Measurements from ENCODE around the gene MAPKAP1.
A peak's percentile ranks its signal among the peaks of the same experiment; 100 is the strongest.
"Not testable (repeated sequence)": the region's sequence is repeated elsewhere in the genome, so short reads cannot be mapped to it uniquely, and the experiment has no call there.

The MAPKAP1 gene

GRCh38 chr9:125726456-125727132 lies 19.6 kb upstream of the MAPKAP1 start:
- WGBS, result 87% methylated on average over 13 of the region's 13 CpGs
- Histone ChIP-seq H3K4me1 (ENCODE audit: insufficient read depth, low read length) (no peaks in the 10 kb centered on the region), H3K36me3 (ENCODE audit: insufficient read depth, low read length) (no peaks in the 10 kb centered on the region), H3K27me3 (ENCODE audit: insufficient read depth, low read length) (no peaks in the 10 kb centered on the region), H3K9ac (ENCODE audit: low read depth, low read length) (no peak overlapping the region), H3K9me3 (ENCODE audit: insufficient read depth, low read depth, low read length) (no peaks in the 10 kb centered on the region), H3K27ac (ENCODE audit: low read depth, low read length) (no peak overlapping the region), H3K4me3 (ENCODE audit: low read length) (no peak overlapping the region)

DNA sequence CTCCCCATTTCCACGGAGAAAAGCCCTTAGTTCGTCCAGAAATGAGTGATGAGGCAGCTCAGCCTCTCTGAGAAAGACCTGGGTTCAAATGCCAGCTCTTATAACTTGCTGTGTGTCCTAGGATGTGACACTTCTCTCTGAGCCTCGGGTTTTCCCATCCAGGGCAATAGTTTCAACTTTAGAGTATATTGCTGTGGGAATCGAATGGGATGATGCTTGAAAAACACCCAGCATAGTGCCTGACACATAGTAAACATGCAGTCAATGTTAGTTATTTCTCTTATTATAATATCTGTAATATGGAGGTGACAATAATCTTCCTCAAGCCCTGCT lies 430 bp upstream of the MAPKAP1 start:
- WGBS, result 34% methylated on average over 4 of the region's 4 CpGs
- Histone ChIP-seq H3K4me3 (ENCODE audit: low read length) (peak overlapping the region; percentile 92), H3K36me3 (ENCODE audit: insufficient read depth, low read length) (no peaks in the 10 kb centered on the region), H3K27me3 (ENCODE audit: insufficient read depth, low read length) (no peaks in the 10 kb centered on the region), H3K9ac (ENCODE audit: low read depth, low read length) (peak overlapping the region; percentile 60; the same call in 1 of the 2 replicates), H3K27ac (ENCODE audit: low read depth, low read length) (peak overlapping the region; percentile 19), H3K4me1 (ENCODE audit: insufficient read depth, low read length) (peaks cover 12% of the 10 kb centered on the region; the same call in 1 of the 2 replicates), H3K9me3 (ENCODE audit: insufficient read depth, low read depth, low read length) (no peaks in the 10 kb centered on the region)

DNA sequence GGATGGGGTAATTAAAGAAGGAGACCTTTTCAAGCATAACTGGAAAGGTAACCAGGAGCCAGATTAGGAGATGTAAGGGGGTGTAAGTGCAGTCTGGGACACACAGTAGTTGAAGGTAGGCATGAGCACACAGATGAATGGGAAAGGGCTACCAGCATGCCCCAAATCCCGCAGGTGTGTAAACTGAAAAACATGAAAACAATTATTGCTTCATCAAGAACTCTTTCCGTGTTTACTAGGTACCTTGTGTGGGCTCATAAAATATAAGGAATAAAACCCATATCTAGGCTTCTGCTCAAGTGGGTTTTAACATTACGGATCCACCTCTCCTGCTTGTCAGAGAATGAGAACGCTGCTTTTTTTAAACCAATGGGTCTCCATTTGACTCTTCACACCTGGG lies 1.1 kb downstream of the MAPKAP1 start:
- Histone ChIP-seq H3K36me3 (ENCODE audit: insufficient read depth, low read length) (no peaks in the 10 kb centered on the region), H3K4me1 (ENCODE audit: insufficient read depth, low read length) (peaks cover 24% of the 10 kb centered on the region), H3K9ac (ENCODE audit: low read depth, low read length) (peak overlapping the region; percentile 86; the same call in 1 of the 2 replicates), H3K9me3 (ENCODE audit: insufficient read depth, low read depth, low read length) (no peaks in the 10 kb centered on the region), H3K27ac (ENCODE audit: low read depth, low read length) (no peak overlapping the region), H3K27me3 (ENCODE audit: insufficient read depth, low read length) (no peaks in the 10 kb centered on the region), H3K4me3 (ENCODE audit: low read length) (peak overlapping the region; percentile 92)
- WGBS, result 80% methylated on average over 4 of the region's 4 CpGs

DNA sequence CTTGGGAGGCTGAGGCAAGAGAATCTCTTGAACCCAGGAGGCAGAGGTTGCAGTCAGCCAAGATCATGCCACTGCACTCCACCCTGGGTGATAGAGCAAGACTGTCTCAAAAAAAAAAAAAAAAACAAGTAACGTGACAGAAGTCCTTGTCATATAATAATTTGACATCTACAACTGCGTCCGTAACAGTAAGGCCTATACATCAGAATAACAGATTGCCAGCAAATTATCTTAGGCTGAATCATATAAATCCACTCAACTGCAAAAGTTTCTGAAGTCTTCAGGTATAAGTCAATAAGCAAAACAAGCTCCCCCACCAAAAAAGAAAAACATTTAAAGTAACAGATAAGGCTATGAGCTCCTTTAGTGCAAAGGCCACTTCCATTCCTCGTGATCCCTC lies 3.3 kb downstream of the MAPKAP1 start:
- Histone ChIP-seq H3K4me1 (ENCODE audit: insufficient read depth, low read length) (peaks cover 33% of the 10 kb centered on the region), H3K9me3 (ENCODE audit: insufficient read depth, low read depth, low read length) (no peaks in the 10 kb centered on the region), H3K9ac (ENCODE audit: low read depth, low read length) (no peak overlapping the region), H3K36me3 (ENCODE audit: insufficient read depth, low read length) (no peaks in the 10 kb centered on the region), H3K27me3 (ENCODE audit: insufficient read depth, low read length) (no peaks in the 10 kb centered on the region), H3K27ac (ENCODE audit: low read depth, low read length) (no peak overlapping the region), H3K4me3 (ENCODE audit: low read length) (no peak overlapping the region)
- WGBS, result 95% methylated on average over 4 of the region's 4 CpGs

- Histone ChIP-seq H3K9me3 (ENCODE audit: insufficient read depth, low read depth, low read length) (no peaks in the 10 kb centered on the region), H3K4me1 (ENCODE audit: insufficient read depth, low read length) (peaks cover 34% of the 10 kb centered on the region), H3K9ac (ENCODE audit: low read depth, low read length) (no peak overlapping the region), H3K36me3 (ENCODE audit: insufficient read depth, low read length) (no peaks in the 10 kb centered on the region), H3K27ac (ENCODE audit: low read depth, low read length) (peak overlapping the region; percentile 77), H3K27me3 (ENCODE audit: insufficient read depth, low read length) (no peaks in the 10 kb centered on the region), H3K4me3 (ENCODE audit: low read length) (peak overlapping the region; percentile 38)
- 17% methylated on average over 6 of the region's 6 CpGs for WGBS
Measured at GRCh38 chr9:125701351-125701750, 5.7 kb downstream of the MAPKAP1 start.

- Histone ChIP-seq H3K4me1 (ENCODE audit: insufficient read depth, low read length) (peaks cover 29% of the 10 kb centered on the region), H3K27ac (ENCODE audit: low read depth, low read length) (peak overlapping the region; percentile 77), H3K9me3 (ENCODE audit: insufficient read depth, low read depth, low read length) (no peaks in the 10 kb centered on the region), H3K9ac (ENCODE audit: low read depth, low read length) (no peak overlapping the region), H3K27me3 (ENCODE audit: insufficient read depth, low read length) (no peaks in the 10 kb centered on the region), H3K36me3 (ENCODE audit: insufficient read depth, low read length) (no peaks in the 10 kb centered on the region), H3K4me3 (ENCODE audit: low read length) (peak overlapping the region; percentile 38)
- WGBS, result 29% methylated on average over 2 of the region's 2 CpGs
Measured at GRCh38 chr9:125700791-125701190, 6.2 kb downstream of the MAPKAP1 start.

DNA sequence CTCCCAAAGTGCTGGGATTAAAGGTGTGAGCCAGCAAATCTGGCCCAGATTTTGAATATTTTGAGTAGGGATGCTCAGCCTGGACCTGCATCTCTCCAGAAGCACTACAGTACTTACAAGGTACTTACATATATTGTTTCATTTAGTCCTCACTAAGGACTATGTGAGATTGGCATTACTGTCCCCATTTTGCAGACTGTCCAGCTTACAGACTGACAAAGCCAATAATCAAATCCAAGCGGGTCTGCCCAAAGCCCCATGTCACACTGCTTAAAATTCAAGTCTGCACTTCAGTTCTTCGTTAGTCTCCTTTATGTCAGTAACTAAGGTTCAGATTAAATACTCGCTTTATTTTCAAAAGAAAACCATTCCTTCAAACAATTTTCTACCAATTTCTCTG lies 7.1 kb downstream of the MAPKAP1 start:
- Histone ChIP-seq H3K36me3 (ENCODE audit: insufficient read depth, low read length) (no peaks in the 10 kb centered on the region), H3K27me3 (ENCODE audit: insufficient read depth, low read length) (no peaks in the 10 kb centered on the region), H3K4me3 (ENCODE audit: low read length) (no peak overlapping the region), H3K9ac (ENCODE audit: low read depth, low read length) (no peak overlapping the region), H3K27ac (ENCODE audit: low read depth, low read length) (peak overlapping the region; percentile 9; the same call in 1 of the 2 replicates), H3K9me3 (ENCODE audit: insufficient read depth, low read depth, low read length) (no peaks in the 10 kb centered on the region), H3K4me1 (ENCODE audit: insufficient read depth, low read length) (peaks cover 33% of the 10 kb centered on the region)
- WGBS, result 89% methylated on average over 3 of the region's 3 CpGs

DNA sequence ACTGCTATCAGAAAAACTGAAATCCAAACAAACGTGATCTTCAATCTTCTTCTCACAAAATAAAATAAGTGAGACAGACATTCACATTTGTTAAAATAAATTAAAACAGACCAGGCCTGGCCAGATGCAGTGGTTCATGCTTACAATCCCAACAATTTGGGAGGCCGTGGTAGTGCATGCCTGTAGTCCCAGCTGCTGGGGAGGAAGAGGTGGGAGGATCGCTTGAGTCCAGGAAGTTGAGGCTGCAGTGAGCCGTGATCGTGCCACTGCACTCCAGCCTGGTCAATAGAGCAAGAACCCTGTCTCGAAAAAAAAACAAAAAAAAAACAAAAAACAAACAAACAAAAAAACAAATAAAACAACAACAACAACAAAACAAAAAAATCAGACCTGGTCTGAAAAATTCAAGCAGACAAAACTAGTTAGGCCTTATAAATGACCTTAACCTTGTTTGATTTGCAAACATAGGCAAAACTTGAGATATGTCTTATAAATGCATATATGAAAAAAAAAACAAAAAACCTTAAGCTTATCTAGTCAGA lies 10.8 kb downstream of the MAPKAP1 start:
- H3K9ac ChIP-seq (ENCODE audit: low read depth, low read length), result no peak overlapping the region
- 77% methylated on average over 6 of the region's 6 CpGs for WGBS

GRCh38 chr9:125695548-125695947 lies 11.5 kb downstream of the MAPKAP1 start:
- H3K27me3 ChIP-seq (ENCODE audit: insufficient read depth, low read length); H3K4me3 ChIP-seq (ENCODE audit: low read length); H3K9ac ChIP-seq (ENCODE audit: low read depth, low read length); H3K9me3 ChIP-seq (ENCODE audit: insufficient read depth, low read depth, low read length); H3K36me3 ChIP-seq (ENCODE audit: insufficient read depth, low read length): not testable (repeated sequence)
- Histone ChIP-seq H3K4me1 (ENCODE audit: insufficient read depth, low read length) (peaks cover 39% of the 10 kb centered on the region), H3K27ac (ENCODE audit: low read depth, low read length) (peak overlapping the region; percentile 84; the same call in 1 of the 2 replicates)
- 92% methylated on average over 7 of the region's 8 CpGs for WGBS

More for the DNA sequence above, 10.8 kb downstream of the MAPKAP1 start:
- Histone ChIP-seq H3K4me3 (ENCODE audit: low read length) (no peak overlapping the region), H3K36me3 (ENCODE audit: insufficient read depth, low read length) (no peaks in the 10 kb centered on the region), H3K27ac (ENCODE audit: low read depth, low read length) (peak overlapping the region; percentile 42; the same call in 1 of the 2 replicates), H3K4me1 (ENCODE audit: insufficient read depth, low read length) (peaks cover 43% of the 10 kb centered on the region), H3K9me3 (ENCODE audit: insufficient read depth, low read depth, low read length) (no peaks in the 10 kb centered on the region), H3K27me3 (ENCODE audit: insufficient read depth, low read length) (no peaks in the 10 kb centered on the region)

- no peak overlapping the region for H3K4me3 ChIP-seq (ENCODE audit: low read length)
- H3K4me1 ChIP-seq (ENCODE audit: insufficient read depth, low read length), result peaks cover 35% of the 10 kb centered on the region
- peak overlapping the region; percentile 84 for H3K27ac ChIP-seq (ENCODE audit: low read depth, low read length)
- H3K36me3 ChIP-seq (ENCODE audit: insufficient read depth, low read length), result no peaks in the 10 kb centered on the region
- WGBS, result 43% methylated on average over 3 of the region's 3 CpGs
- H3K9ac ChIP-seq (ENCODE audit: low read depth, low read length), result 0 out of 2 replicates have a peak overlapping the region, but pooled peaks have one; percentile 4
- H3K27me3 ChIP-seq (ENCODE audit: insufficient read depth, low read length), result no peaks in the 10 kb centered on the region
- H3K9me3 ChIP-seq (ENCODE audit: insufficient read depth, low read depth, low read length), result no peaks in the 10 kb centered on the region
Measured at GRCh38 chr9:125694478-125694877, 12.5 kb downstream of the MAPKAP1 start.

GRCh38 chr9:125693492-125693891 lies 13.5 kb downstream of the MAPKAP1 start:
- not testable (repeated sequence) for H3K9ac ChIP-seq (ENCODE audit: low read depth, low read length); H3K4me3 ChIP-seq (ENCODE audit: low read length); H3K9me3 ChIP-seq (ENCODE audit: insufficient read depth, low read depth, low read length); H3K27me3 ChIP-seq (ENCODE audit: insufficient read depth, low read length); H3K36me3 ChIP-seq (ENCODE audit: insufficient read depth, low read length); H3K27ac ChIP-seq (ENCODE audit: low read depth, low read length)
- WGBS, result 97% methylated on average over 10 of the region's 10 CpGs
- H3K4me1 ChIP-seq (ENCODE audit: insufficient read depth, low read length), result peaks cover 35% of the 10 kb centered on the region
